Measurements from ENCODE around the gene PROS1.

DNA sequence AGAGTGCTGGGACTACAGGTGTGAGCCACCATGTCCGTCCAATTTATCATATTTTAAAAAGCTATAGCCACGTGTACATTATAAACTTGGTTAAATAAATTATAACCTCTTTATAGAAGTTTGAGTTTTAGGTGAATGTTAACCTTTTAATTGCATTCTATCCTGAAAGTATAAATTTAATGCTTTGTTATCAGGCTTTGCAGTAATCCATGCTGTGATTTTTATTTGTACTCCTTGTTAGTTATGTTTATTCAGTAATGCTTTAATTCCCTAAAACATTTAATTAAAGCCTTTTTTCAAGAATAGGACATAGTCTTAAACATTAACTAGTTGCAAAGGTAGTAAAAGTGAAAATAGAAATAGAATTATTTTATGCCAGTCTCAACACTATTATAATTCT, 17.9 kb upstream of the PROS1 start:
- TF ChIP-seq, protein P1, sequence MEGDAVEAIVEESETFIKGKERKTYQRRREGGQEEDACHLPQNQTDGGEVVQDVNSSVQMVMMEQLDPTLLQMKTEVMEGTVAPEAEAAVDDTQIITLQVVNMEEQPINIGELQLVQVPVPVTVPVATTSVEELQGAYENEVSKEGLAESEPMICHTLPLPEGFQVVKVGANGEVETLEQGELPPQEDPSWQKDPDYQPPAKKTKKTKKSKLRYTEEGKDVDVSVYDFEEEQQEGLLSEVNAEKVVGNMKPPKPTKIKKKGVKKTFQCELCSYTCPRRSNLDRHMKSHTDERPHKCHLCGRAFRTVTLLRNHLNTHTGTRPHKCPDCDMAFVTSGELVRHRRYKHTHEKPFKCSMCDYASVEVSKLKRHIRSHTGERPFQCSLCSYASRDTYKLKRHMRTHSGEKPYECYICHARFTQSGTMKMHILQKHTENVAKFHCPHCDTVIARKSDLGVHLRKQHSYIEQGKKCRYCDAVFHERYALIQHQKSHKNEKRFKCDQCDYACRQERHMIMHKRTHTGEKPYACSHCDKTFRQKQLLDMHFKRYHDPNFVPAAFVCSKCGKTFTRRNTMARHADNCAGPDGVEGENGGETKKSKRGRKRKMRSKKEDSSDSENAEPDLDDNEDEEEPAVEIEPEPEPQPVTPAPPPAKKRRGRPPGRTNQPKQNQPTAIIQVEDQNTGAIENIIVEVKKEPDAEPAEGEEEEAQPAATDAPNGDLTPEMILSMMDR (conservative IDR thresholded peaks at IDR 0.05; ENCODE audit: low read depth, low read length): no peak
- no peak for TF ChIP-seq USF2 (IDR thresholded peaks at IDR 0.05; ENCODE audit: low read depth, low read length)
- no peak for TF ChIP-seq MAFK (IDR thresholded peaks at IDR 0.05; ENCODE audit: low read depth, low read length)
- no peak for TF ChIP-seq POLR2A (IDR thresholded peaks at IDR 0.05; ENCODE audit: low read depth, low read length)
- TF ChIP-seq RAD21 (IDR thresholded peaks at IDR 0.05; ENCODE audit: low read length): no peak
- no peak for TF ChIP-seq RFX5 (IDR thresholded peaks at IDR 0.05; ENCODE audit: low read depth, low read length)
- TF ChIP-seq BHLHE40 (IDR thresholded peaks at IDR 0.05; ENCODE audit: low read depth, low read length): no peak
- TF ChIP-seq RCOR1 (IDR thresholded peaks at IDR 0.05; ENCODE audit: insufficient replicate concordance, low read length): no peak
- TF ChIP-seq MAZ (IDR thresholded peaks at IDR 0.05; ENCODE audit: borderline replicate concordance, low read depth, low read length): no peak
- no peak for TF ChIP-seq FOS (IDR thresholded peaks at IDR 0.05; ENCODE audit: low read depth, low read length)

All from IMR-90 (cell line).